Spleen (tissue), 11 donors: ENCODE results near the gene BUD31. TPM values are rescaled to one million over a fixed set of nuclear protein-coding genes. Genes with fewer than 3 reads are reported as not detected.

Experiments
- DNase-seq: peaks from one replicate; pipeline ENCODE4 v3.0.0-alpha.2; 2020
- H3K27ac ChIP-seq, 8 donors: fragments of 200-600 bp; sonication (generic) in 7 of 8; 1 replicate in 4 of 8; 2 replicates in 4 of 8; pipeline versions ENCODE4 v1.5.0 to v1.8.0; 2016 to 2021; ENCODE audit warnings: inconsistent platforms in 4 of 8, mild to moderate bottlenecking in 4 of 8, moderate library complexity in 1 of 8
- H3K27me3 ChIP-seq, 7 donors: fragments of 200-600 bp; sonication (generic) in 6 of 7; replicated peaks in 1 of 7; 1 replicate in 4 of 7; 2 replicates in 3 of 7; pipeline versions ENCODE4 v1.5.0 to v1.8.0; 2016 to 2021; ENCODE audit warnings: inconsistent platforms in 3 of 7, mild to moderate bottlenecking in 1 of 7
- H3K36me3 ChIP-seq, 6 donors: fragments of 200-600 bp; sonication (generic) in 5 of 6; 1 replicate in 4 of 6; 2 replicates in 2 of 6; pipeline versions ENCODE4 v1.5.0 to v1.8.0; 2016 to 2021; ENCODE audit warnings: inconsistent platforms in 2 of 6
- H3K4me1 ChIP-seq, 6 donors: fragments of 200-600 bp; sonication (generic) in 5 of 6; 1 replicate in 3 of 6; 2 replicates in 3 of 6; pipeline versions ENCODE4 v1.5.0 to v1.8.0; 2016 to 2021; ENCODE audit warnings: inconsistent platforms in 3 of 6
- H3K4me3 ChIP-seq, 8 donors: fragments of 200-600 bp; sonication (generic) in 7 of 8; 1 replicate in 4 of 8; 2 replicates in 4 of 8; pipeline versions ENCODE4 v1.5.0 to v1.8.0; 2016 to 2021; ENCODE audit warnings: inconsistent platforms in 4 of 8, mild to moderate bottlenecking in 4 of 8, moderate library complexity in 2 of 8
- H3K9me3 ChIP-seq, 8 donors: fragments of 200-600 bp; sonication (generic) in 7 of 8; 1 replicate in 4 of 8; 2 replicates in 4 of 8; pipeline versions ENCODE4 v1.5.0 to v1.8.0; 2016 to 2021; ENCODE audit warnings: inconsistent platforms in 4 of 8
- CTCF ChIP-seq, 11 experiments: fragments of 200-600 bp in 7 of 11; fragments of 450-650 bp in 4 of 11; sonication (generic) in 4 of 11; IDR thresholded peaks in 8 of 11; conservative IDR thresholded peaks in 3 of 11; 1 replicate in 7 of 11; 2 replicates in 4 of 11; pipeline versions ENCODE4 v1.4.0 to v1.8.0; 2016 to 2021; ENCODE audit warnings: antibody characterized with exemption in 11 of 11, inconsistent platforms in 4 of 11, mild to moderate bottlenecking in 1 of 11
- POLR2A ChIP-seq, 3 donors: fragments of 450-650 bp; IDR thresholded peaks; one replicate each; pipeline ENCODE4 v1.5.1; 2017; ENCODE audit warnings: antibody characterized with exemption in 3 of 3, mild to moderate bottlenecking in 1 of 3
- POLR2AphosphoS5 ChIP-seq, 3 donors: sonication (generic); formaldehyde crosslinking; IDR thresholded peaks; one replicate each; pipeline ENCODE4 v1.5.1; 2017; ENCODE audit warnings: antibody characterized with exemption in 3 of 3
- WGBS, 5 donors: extraction: QIAGEN DNeasy Blood & Tissue Kit in 3 of 5; methylation state at CpG; one replicate each; pipeline versions ENCODE4 v1.1.5 to v1.1.7; 2013 to 2018; 5-methylcytosine and 5-hydroxymethylcytosine counted together
- intact Hi-C: fragments of 100-400 bp; cut with DNase I; formaldehyde crosslinking; loops from one replicate; pipeline ENCODE4 v1.15.0; 2023; ENCODE audit warnings: low total_unique reads
- polyA plus RNA-seq, 3 donors: library from polyadenylated mRNA; stranded (reverse); fragments of 200-250 nt; gene quantifications; one replicate each; pipeline ENCODE4 v1.2.1, GENCODE V29; 2013
- total RNA-seq, 7 donors: library from RNA; depleted of rRNA in 3 of 7; stranded (reverse); fragments of >200 nt in 3 of 7; fragmentation: NEBNext Ultra II Directional in 4 of 7; extraction: Animal tissue kit (Norgen Biotek cat#: 25700) in 4 of 7; gene quantifications; one replicate each; pipeline versions ENCODE4 v1.1.0 to v1.2.1, GENCODE V29; 2016 to 2021
- donor health status: healthy with polysubstance abuse.
- donor health status: DM: no; HTN: no; CAD: no; lungs with moderate emphysema.
- donor health status: DM: no; HTN: no; CAD: no.
- donor health status: Bipolar disorder and iron deficiency.
- donor health status: healthy.
- donor health status: DM: no; HTN: no; CAD: no.
- donor health status: DM: yes; HTN: yes; CAD: no.

BUD31 gene
- total and polyA plus RNA-seq, 10 donors: 48.4 to 124 (median 71.0) TPM

DNA sequence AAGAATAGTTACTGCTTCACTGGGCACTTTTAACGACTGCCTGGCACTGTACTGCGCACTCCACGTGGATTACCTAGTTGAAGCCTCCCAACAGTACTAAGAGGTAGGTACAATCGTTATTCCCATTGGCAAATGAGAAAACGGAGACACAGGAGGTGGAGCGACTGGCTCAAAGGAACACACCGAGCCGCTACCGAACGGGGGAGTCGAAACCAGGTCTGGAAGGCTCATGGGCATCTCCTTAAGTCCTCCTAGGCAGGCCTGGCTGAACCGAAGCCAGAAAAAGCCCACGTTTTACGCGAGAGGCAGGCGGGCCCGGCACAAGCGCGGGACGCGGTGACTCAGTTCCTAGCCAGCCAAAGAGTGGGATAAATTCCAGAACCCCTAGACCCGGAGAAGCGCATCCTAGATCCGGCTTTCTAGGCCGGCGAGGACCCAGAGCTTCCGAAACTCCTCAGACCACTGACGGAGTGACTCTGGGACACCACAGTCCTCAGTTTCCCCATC lies 844 bp upstream of the BUD31 start:
- intact Hi-C loops: loop anchor here (5.0 kb wide), 1 partner anchor 36 kb away; the partner anchor contains the start of gene ARPC1B
- 0 to 1% (median 0%) methylated on average over 26 to 28 of the region's 28 CpGs for WGBS, 5 donors
- DNase-seq: no peak

DNA sequence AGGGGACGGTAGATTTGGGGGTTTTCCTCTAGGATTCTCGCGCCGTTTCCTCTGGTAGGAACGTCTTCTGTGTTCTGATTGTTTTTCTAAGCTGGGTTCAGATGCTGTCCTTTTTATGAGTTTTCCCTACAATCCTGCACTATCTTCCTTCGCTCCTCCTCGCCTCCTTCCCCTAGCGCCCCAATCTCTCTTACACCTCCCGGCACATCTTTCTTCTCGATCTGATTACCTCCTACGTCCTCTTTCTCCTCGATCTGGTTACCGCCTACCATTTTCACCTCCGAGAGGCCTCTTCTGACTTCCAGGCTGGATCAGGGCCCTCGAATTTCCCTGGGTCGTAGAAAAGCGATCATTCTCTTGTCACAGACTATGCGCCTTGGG lies 413 bp downstream of the BUD31 start:
- TF ChIP-seq POLR2AphosphoS5 (IDR thresholded peaks at IDR 0.05) (no peak), POLR2A (IDR thresholded peaks at IDR 0.05) (no peak), CTCF (IDR thresholded peaks at IDR 0.05 in 8 of 11, conservative IDR thresholded peaks at IDR 0.05 in 3 of 11) (no peak)
- H3K36me3 ChIP-seq: peaks cover 4 to 55% (median 43%) of the 10 kb centered on the region in 6 donors
- intact Hi-C loops: loop anchor here (5.0 kb wide), 1 partner anchor 37 kb away; the partner anchor contains the start of gene ARPC1B
- H3K4me3 ChIP-seq: peak overlapping the region; percentile 91 to 100 (median 96)
- H3K4me1 ChIP-seq: peaks cover 32 to 78% (median 55%) of the 10 kb centered on the region in 6 donors
- H3K27ac ChIP-seq: peak overlapping the region; percentile 92 to 98 (median 96)
- 0 to 1% (median 0%) methylated on average over 18 of the region's 18 CpGs for WGBS, 5 donors
- H3K27me3 ChIP-seq: no peaks in the 10 kb centered on the region
- DNase-seq: no peak
- no peaks in the 10 kb centered on the region for H3K9me3 ChIP-seq

More for the DNA sequence above, 844 bp upstream of the BUD31 start:
- peak overlapping the region; percentile 92 to 98 (median 96) for H3K27ac ChIP-seq
- H3K27me3 ChIP-seq: no peaks in the 10 kb centered on the region
- H3K36me3 ChIP-seq: peaks cover 4 to 55% (median 46%) of the 10 kb centered on the region in 6 donors
- TF ChIP-seq CTCF (IDR thresholded peaks at IDR 0.05 in 8 of 11, conservative IDR thresholded peaks at IDR 0.05 in 3 of 11): no peak
- no peak for TF ChIP-seq POLR2AphosphoS5 (IDR thresholded peaks at IDR 0.05)
- TF ChIP-seq POLR2A (IDR thresholded peaks at IDR 0.05): no peak
- peak overlapping the region; percentile 91 to 100 (median 96) for H3K4me3 ChIP-seq
- no peaks in the 10 kb centered on the region for H3K9me3 ChIP-seq
- peaks cover 32 to 75% (median 53%) of the 10 kb centered on the region in 6 donors for H3K4me1 ChIP-seq

GRCh38 chr7:99409806-99410205 lies 1.0 kb downstream of the BUD31 start:
- TF ChIP-seq POLR2AphosphoS5 (IDR thresholded peaks at IDR 0.05): no peak
- no peak for TF ChIP-seq POLR2A (IDR thresholded peaks at IDR 0.05)
- no peak for TF ChIP-seq CTCF (IDR thresholded peaks at IDR 0.05 in 8 of 11, conservative IDR thresholded peaks at IDR 0.05 in 3 of 11)
- H3K4me1 ChIP-seq: peaks cover 32 to 72% (median 52%) of the 10 kb centered on the region in 6 donors
- H3K27me3 ChIP-seq: no peaks in the 10 kb centered on the region
- WGBS, 5 donors: 34 to 42% (median 38%) methylated on average over 3 of the region's 3 CpGs
- DNase-seq: no peak
- peak overlapping the region; percentile 91 to 100 (median 96) for H3K4me3 ChIP-seq
- H3K9me3 ChIP-seq: no peaks in the 10 kb centered on the region
- intact Hi-C loops: loop anchor here (5.0 kb wide), 1 partner anchor 38 kb away; the partner anchor contains the start of gene ARPC1B
- H3K36me3 ChIP-seq: peaks cover 4 to 55% (median 45%) of the 10 kb centered on the region in 6 donors
- H3K27ac ChIP-seq: peak overlapping the region in 7 of 8 donors; percentile 92 to 98 (median 96)

GRCh38 chr7:99410635-99411034 lies 1.9 kb downstream of the BUD31 start:
- H3K4me1 ChIP-seq: peaks cover 32 to 70% (median 46%) of the 10 kb centered on the region in 6 donors
- WGBS, 5 donors: 92 to 100% (median 94%) methylated on average over 2 of the region's 2 CpGs
- no peaks in the 10 kb centered on the region for H3K9me3 ChIP-seq
- intact Hi-C loops: no loop called here
- H3K36me3 ChIP-seq: peaks cover 4 to 59% (median 51%) of the 10 kb centered on the region in 6 donors
- no peak overlapping the region for H3K27ac ChIP-seq
- TF ChIP-seq CTCF (IDR thresholded peaks at IDR 0.05 in 8 of 11, conservative IDR thresholded peaks at IDR 0.05 in 3 of 11): no peak
- no peak for TF ChIP-seq POLR2AphosphoS5 (IDR thresholded peaks at IDR 0.05)
- no peak for TF ChIP-seq POLR2A (IDR thresholded peaks at IDR 0.05)
- H3K4me3 ChIP-seq: no peak overlapping the region
- DNase-seq: no peak
- H3K27me3 ChIP-seq: no peaks in the 10 kb centered on the region
